GM18511 (cell line): Measurements from ENCODE around the gene USP28.
"Not testable (repeated sequence)": the region's sequence is repeated elsewhere in the genome, so short reads cannot be mapped to it uniquely, and the experiment has no call there.

Experiments used
- ATAC-seq: cut with Tn5 transposase; IDR thresholded peaks from one replicate; pipeline ENCODE4 v1.9.1; 2021; ENCODE audit warnings: mild to moderate bottlenecking, moderate library complexity; ENCODE audit not compliant: unreplicated experiment

Gene USP28

GRCh38 chr11:113840932-113841664 is 34.3 kb downstream of the USP28 start:
- ATAC-seq: peak; percentile 47

GRCh38 chr11:113839842-113840241 is 35.5 kb downstream of the USP28 start:
- peak; percentile 95 for ATAC-seq

- ATAC-seq: no peak
Measured at GRCh38 chr11:113838005-113838404, 37.4 kb downstream of the USP28 start.

- ATAC-seq: no peak
Measured at GRCh38 chr11:113835306-113835705, 40.1 kb downstream of the USP28 start.

- ATAC-seq: no peak
Measured at GRCh38 chr11:113833151-113833550, 42.2 kb downstream of the USP28 start.

GRCh38 chr11:113831314-113831713 is 44.1 kb downstream of the USP28 start:
- ATAC-seq: peak; percentile 99

- no peak for ATAC-seq
Measured at GRCh38 chr11:113829751-113830150, 45.6 kb downstream of the USP28 start.

- ATAC-seq: no peak
Measured at GRCh38 chr11:113828191-113828590, 47.2 kb downstream of the USP28 start.

GRCh38 chr11:113827477-113827876 is 47.9 kb downstream of the USP28 start:
- ATAC-seq: no peak

GRCh38 chr11:113818426-113818825 is 56.9 kb downstream of the USP28 start:
- ATAC-seq: no peak

- ATAC-seq: no peak
Measured at GRCh38 chr11:113817626-113818025, 57.7 kb downstream of the USP28 start.

GRCh38 chr11:113817162-113817561 is 58.2 kb downstream of the USP28 start:
- ATAC-seq: no peak

GRCh38 chr11:113814181-113814580 is 61.2 kb downstream of the USP28 start:
- no peak for ATAC-seq

- ATAC-seq: no peak
Measured at GRCh38 chr11:113808931-113809330, 66.4 kb downstream of the USP28 start.

GRCh38 chr11:113806406-113806805 is 69.0 kb downstream of the USP28 start:
- peak; percentile 48 for ATAC-seq

GRCh38 chr11:113805640-113806039 is 69.7 kb downstream of the USP28 start:
- ATAC-seq: no peak

- no peak for ATAC-seq
Measured at GRCh38 chr11:113802621-113803020, 72.8 kb downstream of the USP28 start.

- ATAC-seq: peak; percentile 82
Measured at GRCh38 chr11:113796663-113797259, 78.6 kb downstream of the USP28 start.

GRCh38 chr11:113789675-113790320 is 85.6 kb downstream of the USP28 start:
- ATAC-seq: no peak

GRCh38 chr11:113789016-113789415 is 86.4 kb downstream of the USP28 start:
- ATAC-seq: not testable (repeated sequence)

- ATAC-seq: no peak
Measured at GRCh38 chr11:113782134-113782533, 93.2 kb downstream of the USP28 start.

- ATAC-seq: no peak
Measured at GRCh38 chr11:113781682-113782081, 93.7 kb downstream of the USP28 start.
